HepG2 (cell line): ENCODE results near the gene SDK1. TPM values are rescaled to one million over a fixed set of nuclear protein-coding genes. Genes with fewer than 3 reads are reported as not detected.

Experiments used
- ATAC-seq: fragments of 200-7000 bp; cut with Tn5 transposase; 3 replicates; pipeline ENCODE4 v1.9.1; 2020; ENCODE audit warnings: mild to moderate bottlenecking, moderate library complexity
- BruUV-seq: library from RNA; stranded (reverse); fragments of 400-500 nt; replicated peaks from 2 replicates; lab custom pipeline; 2021; lab: Mats Ljungman, UMichigan
- CTCF ChIA-PET: fragments of 300-600 bp; formaldehyde crosslinking; extraction: SDS; loops from one replicate; lab custom pipeline; 2021; ENCODE audit warnings: low total read pairs, inconsistent platforms, low intra/inter-chr PET ratio; lab: Yijun Ruan, JAX
- POLR2A ChIA-PET: fragments of 350-600 bp; sonication (Branson Sonifier 250); formaldehyde crosslinking; loops from one replicate; lab custom pipeline; 2020; ENCODE audit warnings: antibody characterized with exemption, inconsistent platforms; lab: Yijun Ruan, JAX
- DNase-seq: peaks from one replicate; pipeline ENCODE4 v3.0.0-alpha.2; 2015; ENCODE audit warnings: low spot score
- FAIRE-seq: peaks from 3 replicates; lab custom pipeline; 2011; peaks lifted over from hg19 to GRCh38; lab: Jason Lieb, UNC
- H2AFZ ChIP-seq: one replicate; pipeline ENCODE4 v1.6.1; 2011; ENCODE audit warnings: low read length, inconsistent platforms
- H3K27ac ChIP-seq: fragments of 300-600 bp; 3 replicates; pipeline ENCODE4 v1.8.0; 2011; ENCODE audit warnings: mixed run types, mild to moderate bottlenecking, mixed read lengths, low read length, inconsistent platforms; ENCODE audit not compliant: insufficient read depth; ENCODE audit errors: extremely low read length
- H3K27me3 ChIP-seq, 2 experiments: fragments of 200-600 bp in 1 of 2; 2 replicates in 1 of 2; 3 replicates in 1 of 2; pipeline versions ENCODE4 v1.6.0 to v1.8.0; 2011; ENCODE audit warnings: low read length in 2 of 2, mild to moderate bottlenecking in 2 of 2, moderate library complexity in 2 of 2, inconsistent platforms in 1 of 2; ENCODE audit not compliant: insufficient read depth in 2 of 2, control insufficient read depth in 1 of 2
- H3K36me3 ChIP-seq, 2 experiments: fragments of 200-600 bp in 1 of 2; replicated peaks in 1 of 2; 2 replicates in 1 of 2; 3 replicates in 1 of 2; pipeline versions ENCODE4 v1.5.1 to v1.8.0; 2011; ENCODE audit warnings: low read length in 2 of 2, inconsistent platforms in 1 of 2; ENCODE audit not compliant: insufficient read depth in 2 of 2, control insufficient read depth in 1 of 2
- H3K4me1 ChIP-seq: 2 replicates; pipeline ENCODE4 v1.5.1; 2012; ENCODE audit warnings: low read length, inconsistent platforms; ENCODE audit not compliant: insufficient read depth
- H3K4me2 ChIP-seq: 2 replicates; pipeline ENCODE4 v1.6.0; 2011; ENCODE audit warnings: low read depth, low read length, inconsistent platforms
- H3K4me3 ChIP-seq, 3 experiments: fragments of 200-600 bp in 1 of 3; sonication (generic), shearing (Covaris generic) in 1 of 3; replicated peaks in 1 of 3; 2 replicates each; pipeline ENCODE4 v1.5.1; 2011 to 2016; ENCODE audit warnings: low read length in 3 of 3, inconsistent platforms in 2 of 3, low read depth in 2 of 3, mild to moderate bottlenecking in 2 of 3, control low read depth in 1 of 3, mixed read lengths in 1 of 3; ENCODE audit not compliant: insufficient read depth in 1 of 3
- H3K79me2 ChIP-seq: one replicate; pipeline ENCODE4 v1.6.1; 2011; ENCODE audit warnings: low read length, inconsistent platforms; ENCODE audit not compliant: insufficient read depth
- H3K9ac ChIP-seq: 2 replicates; pipeline ENCODE4 v1.6.0; 2011; ENCODE audit warnings: mild to moderate bottlenecking, low read depth, low read length, inconsistent platforms; ENCODE audit not compliant: insufficient read depth
- H3K9me3 ChIP-seq: 2 replicates; pipeline ENCODE4 v1.5.1; 2012; ENCODE audit warnings: mild to moderate bottlenecking, low read length
- H4K20me1 ChIP-seq: 2 replicates; pipeline ENCODE4 v1.6.0; 2011; ENCODE audit warnings: inconsistent platforms, mild to moderate bottlenecking, low read length, moderate library complexity; ENCODE audit not compliant: insufficient read depth
- CHD4 ChIP-seq: fragments of 200-600 bp; sonication (generic); IDR thresholded peaks from 2 replicates; pipeline ENCODE4 v1.7.0; 2017; ENCODE audit warnings: mild to moderate bottlenecking, low read length, borderline replicate concordance
- CREBL2 ChIP-seq: sonication (generic); formaldehyde crosslinking; IDR thresholded peaks from 2 replicates; pipeline ENCODE4 v1.8.1; 2023; ENCODE audit warnings: missing genetic modification reagents, mild to moderate bottlenecking, borderline replicate concordance
- HDAC6 ChIP-seq: fragments of 200-600 bp; sonication (generic); IDR thresholded peaks from 2 replicates; pipeline ENCODE4 v1.7.0; 2017; ENCODE audit warnings: mild to moderate bottlenecking, antibody characterized with exemption, low read length, low read depth
- HNF4G ChIP-seq, 2 experiments: sonication (generic) in 1 of 2; formaldehyde crosslinking in 1 of 2; IDR thresholded peaks; 2 replicates each; pipeline versions ENCODE4 v1.4.0 to v1.6.1; 2011 to 2020; ENCODE audit warnings: borderline replicate concordance in 2 of 2, low read depth in 2 of 2, mild to moderate bottlenecking in 2 of 2, low read length in 1 of 2, missing genetic modification reagents in 1 of 2, moderate library complexity in 1 of 2
- HOXA5 ChIP-seq: sonication (generic); formaldehyde crosslinking; IDR thresholded peaks from 2 replicates; pipeline ENCODE4 v1.4.0; 2020; ENCODE audit warnings: missing genetic modification reagents
- JUNB ChIP-seq: sonication (generic); formaldehyde crosslinking; IDR thresholded peaks from 2 replicates; pipeline ENCODE4 v1.8.0; 2022; ENCODE audit warnings: missing genetic modification reagents, mild to moderate bottlenecking, borderline replicate concordance
- PLRG1 ChIP-seq: fragments of 450-650 bp; conservative IDR thresholded peaks from 2 replicates; pipeline ENCODE4 v1.6.1; 2016
- SMAD9 ChIP-seq: sonication (generic); formaldehyde crosslinking; IDR thresholded peaks from 2 replicates; pipeline ENCODE4 v1.5.1; 2020; ENCODE audit warnings: mild to moderate bottlenecking, missing genetic modification reagents
- SP4 ChIP-seq: sonication (generic); formaldehyde crosslinking; IDR thresholded peaks from 2 replicates; pipeline ENCODE4 v1.8.1; 2023; ENCODE audit warnings: mild to moderate bottlenecking, missing genetic modification reagents
- TOPORS ChIP-seq: sonication (generic); formaldehyde crosslinking; IDR thresholded peaks from 2 replicates; pipeline ENCODE4 v1.8.0; 2023; ENCODE audit warnings: mild to moderate bottlenecking, missing genetic modification reagents
- ZFP37 ChIP-seq: sonication (generic); formaldehyde crosslinking; IDR thresholded peaks from 2 replicates; pipeline ENCODE4 v1.4.0; 2020; ENCODE audit warnings: missing genetic modification reagents, borderline replicate concordance
- ZNF160 ChIP-seq: sonication (generic); formaldehyde crosslinking; IDR thresholded peaks from 2 replicates; pipeline ENCODE4 v1.8.0; 2022; ENCODE audit warnings: mild to moderate bottlenecking, inconsistent platforms, missing genetic modification reagents
- ZNF281 ChIP-seq: sonication (generic); formaldehyde crosslinking; IDR thresholded peaks from 2 replicates; pipeline ENCODE4 v1.4.0; 2020; ENCODE audit warnings: missing genetic modification reagents, borderline replicate concordance
- ZNF296 ChIP-seq: sonication (generic); formaldehyde crosslinking; conservative IDR thresholded peaks from 2 replicates; pipeline ENCODE4 v1.5.0; 2020; ENCODE audit warnings: mild to moderate bottlenecking, missing genetic modification reagents
- ZNF33B ChIP-seq: sonication (generic); formaldehyde crosslinking; IDR thresholded peaks from 2 replicates; pipeline ENCODE4 v1.5.1; 2020; ENCODE audit warnings: mild to moderate bottlenecking, missing genetic modification reagents
- ZNF570 ChIP-seq: sonication (generic); formaldehyde crosslinking; IDR thresholded peaks from 2 replicates; pipeline ENCODE4 v1.4.0; 2020; ENCODE audit warnings: mild to moderate bottlenecking, missing genetic modification reagents, borderline replicate concordance
- ZNF572 ChIP-seq: sonication (generic); formaldehyde crosslinking; IDR thresholded peaks from 2 replicates; pipeline ENCODE4 v1.5.1; 2020; ENCODE audit warnings: mild to moderate bottlenecking, missing genetic modification reagents
- ZNF615 ChIP-seq: sonication (generic); formaldehyde crosslinking; IDR thresholded peaks from 2 replicates; pipeline ENCODE4 v1.5.0; 2020; ENCODE audit warnings: mild to moderate bottlenecking, missing genetic modification reagents, borderline replicate concordance
- WGBS: methylation state at CpG from one replicate; pipeline ENCODE4 v1.1.6; 2017; ENCODE audit warnings: low lambda C conversion rate; 5-methylcytosine and 5-hydroxymethylcytosine counted together
- in situ Hi-C: cut with HindIII; loops from 2 replicates; pipeline ENCODE4 v1.10.0; 2017; ENCODE audit warnings: low pct_unique_long_range_greater_than_20kb; ENCODE audit not compliant: extremely low pct_ligation_motif_present
- intact Hi-C: fragments of 100-400 bp; cut with micrococcal nuclease; formaldehyde crosslinking; loops from one replicate; pipeline ENCODE4 v1.10.0; 2022; ENCODE audit not compliant: unreplicated experiment
- polyA plus RNA-seq, 8 experiments: library from polyadenylated mRNA; depleted of rRNA in 3 of 8; stranded (reverse) in 7 of 8; unstranded in 1 of 8; fragments of >200 nt; fragmentation: Illumina TruSeq in 4 of 8; extraction: Trizol in 4 of 8; gene quantifications; 2 replicates each; pipeline versions ENCODE4 v1.2.1 to v1.2.3, GENCODE V29; 2011 to 2016; ENCODE audit warnings: low read depth in 4 of 8, missing spikeins in 1 of 8, mixed read lengths in 1 of 8; ENCODE audit not compliant: insufficient read depth in 1 of 8
- total RNA-seq, 5 experiments: library from RNA; depleted of rRNA; stranded (reverse); fragments of >200 nt; fragmentation: Illumina TruSeq; extraction: Trizol; gene quantifications; 2 replicates each; pipeline ENCODE4 v1.2.3, GENCODE V29; 2016; ENCODE audit warnings: low read depth in 1 of 5

The SDK1 gene
- total and polyA plus RNA-seq, 2 of the 13 experiments (the other 11 are each of a cell fraction or from before 2014, with no cell fraction given): 0.35 to 2.4 TPM

- no peak for TF ChIP-seq ZNF33B (CRISPR knock-in tag)
- TF ChIP-seq HDAC6: no peak
- TF ChIP-seq ZNF160 (CRISPR knock-in tag): no peak
- no peak for TF ChIP-seq TOPORS
- TF ChIP-seq SMAD9 (CRISPR knock-in tag): no peak
- TF ChIP-seq CHD4: no peak
- TF ChIP-seq SP4: no peak
- no peak for TF ChIP-seq ZFP37 (CRISPR knock-in tag)
- no peak for TF ChIP-seq HOXA5 (CRISPR knock-in tag)
- TF ChIP-seq ZNF615 (CRISPR knock-in tag): no peak
- no peak for TF ChIP-seq ZNF572 (CRISPR knock-in tag)
- no peak for TF ChIP-seq ZNF296
- no peak for TF ChIP-seq ZNF281 (CRISPR knock-in tag)
- TF ChIP-seq PLRG1: no peak
- no peak for TF ChIP-seq ZNF570
- TF ChIP-seq JUNB (CRISPR knock-in tag): no peak
- TF ChIP-seq HNF4G (IDR thresholded peaks at IDR 0.05; ENCODE audit: borderline replicate concordance, low read depth, low read length): no peak
- no peak for TF ChIP-seq HNF4G (CRISPR knock-in tag; IDR thresholded peaks at IDR 0.05; ENCODE audit: borderline replicate concordance, low read depth)
- TF ChIP-seq CREBL2: no peak
- TF ChIP-seq, all 625 proteins: peak for 0
- Histone ChIP-seq H3K27ac (no peak overlapping the region), H3K4me1 (no peaks in the 10 kb centered on the region), H3K9me3 (no peaks in the 10 kb centered on the region), H2AFZ (no peak overlapping the region), H3K36me3 (no peaks in the 10 kb centered on the region), H3K27me3 (no peaks in the 10 kb centered on the region), H3K4me3 (no peak overlapping the region), H4K20me1 (no peaks in the 10 kb centered on the region), H3K79me2 (no peaks in the 10 kb centered on the region), H3K9ac (no peak overlapping the region), H3K4me2 (no peak overlapping the region)
- in situ Hi-C loops (no loop called here), intact Hi-C loops (no loop called here)
- WGBS: 100% methylated on average over 2 of the region's 2 CpGs
- DNase-seq (no peak), FAIRE-seq (no peak), ATAC-seq (no peak)
- ChIA-PET POLR2A (no interaction called here), CTCF (no interaction called here)
- BruUV-seq: no TSS peak
Observed at GRCh38 chr7:3333861-3334260, 32.8 kb downstream of the SDK1 start.
